ENCODE data around the gene PDGFRB. TPM values are rescaled to one million over a fixed set of nuclear protein-coding genes. Genes with fewer than 3 reads are reported as not detected.

The PDGFRB gene
- total RNA-seq, 2 donors from 2014 or later: 251 to 394 TPM

DNA sequence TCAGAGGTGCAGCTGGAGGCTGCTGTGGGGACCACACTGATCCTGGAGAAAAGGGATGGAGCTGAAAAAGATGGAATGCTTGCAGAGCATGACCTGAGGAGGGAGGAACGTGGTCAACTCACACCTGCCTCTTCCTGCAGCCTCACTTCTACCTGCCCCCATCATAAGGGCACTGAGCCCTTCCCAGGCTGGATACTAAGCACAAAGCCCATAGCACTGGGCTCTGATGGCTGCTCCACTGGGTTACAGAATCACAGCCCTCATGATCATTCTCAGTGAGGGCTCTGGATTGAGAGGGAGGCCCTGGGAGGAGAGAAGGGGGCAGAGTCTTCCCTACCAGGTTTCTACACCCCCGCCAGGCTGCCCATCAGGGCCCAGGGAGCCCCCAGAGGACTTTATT, 28.4 kb upstream of the PDGFRB start:
- intact Hi-C loops (cut with DNase I): no loop called here
- DNase-seq (ENCODE audit: low spot score): no peak

DNA sequence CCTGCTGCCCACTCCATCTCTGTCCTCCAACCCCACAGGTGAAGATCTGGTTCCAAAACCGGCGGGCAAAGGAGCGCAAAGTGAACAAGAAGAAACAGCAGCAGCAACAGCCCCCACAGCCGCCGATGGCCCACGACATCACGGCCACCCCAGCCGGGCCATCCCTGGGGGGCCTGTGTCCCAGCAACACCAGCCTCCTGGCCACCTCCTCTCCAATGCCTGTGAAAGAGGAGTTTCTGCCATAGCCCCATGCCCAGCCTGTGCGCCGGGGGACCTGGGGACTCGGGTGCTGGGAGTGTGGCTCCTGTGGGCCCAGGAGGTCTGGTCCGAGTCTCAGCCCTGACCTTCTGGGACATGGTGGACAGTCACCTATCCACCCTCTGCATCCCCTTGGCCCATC, 27.8 kb upstream of the PDGFRB start:
- intact Hi-C loops (cut with DNase I): no loop called here
- DNase-seq (ENCODE audit: low spot score): no peak

GRCh38 chr5:150182774-150183173, 27.1 kb upstream of the PDGFRB start:
- no peak for DNase-seq (ENCODE audit: low spot score)
- intact Hi-C loops (cut with DNase I): no loop called here

- intact Hi-C loops (cut with DNase I): no loop called here
- DNase-seq (ENCODE audit: low spot score): no peak
Measured at GRCh38 chr5:150181766-150182545, 26.3 kb upstream of the PDGFRB start.

GRCh38 chr5:150181027-150181426, 25.4 kb upstream of the PDGFRB start:
- intact Hi-C loops (cut with DNase I): no loop called here

GRCh38 chr5:150180241-150181026, 24.8 kb upstream of the PDGFRB start:
- DNase-seq (ENCODE audit: low spot score): peak; percentile 96
- intact Hi-C loops (cut with DNase I): no loop called here

More at GRCh38 chr5:150181027-150181426, 25.4 kb upstream of the PDGFRB start:
- DNase-seq (ENCODE audit: low spot score): no peak

DNA sequence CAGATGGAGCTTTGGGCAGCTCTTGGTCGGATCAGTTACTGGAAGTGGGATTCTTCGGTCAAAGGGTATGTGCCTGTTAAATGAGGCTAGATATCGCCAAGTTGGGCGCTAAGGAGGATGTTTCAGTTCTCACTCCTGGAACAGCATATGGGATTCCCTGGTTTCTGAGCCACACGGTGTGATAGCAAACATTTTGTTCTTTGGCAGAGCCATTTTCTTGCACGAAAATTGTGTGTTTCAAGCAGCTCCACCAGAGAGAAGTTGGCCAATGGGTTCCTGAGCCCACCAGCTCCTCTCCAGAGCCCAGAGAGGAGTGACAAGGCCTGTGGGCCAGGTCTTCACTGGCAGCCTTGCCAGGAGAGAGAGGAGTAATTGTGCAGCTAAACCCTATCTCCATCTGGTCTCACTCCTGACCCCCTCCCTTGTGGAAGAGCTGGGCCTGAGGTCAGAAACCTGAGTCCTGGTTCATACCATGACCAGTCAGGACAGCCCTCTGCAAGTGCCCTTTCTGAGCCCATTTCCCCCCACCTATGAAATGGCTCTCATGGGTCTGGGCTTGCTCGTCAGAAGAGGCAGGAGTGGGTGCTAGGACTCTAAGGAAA, 23.5 kb upstream of the PDGFRB start:
- intact Hi-C loops (cut with DNase I): no loop called here
- no peak for DNase-seq (ENCODE audit: low spot score)

DNA sequence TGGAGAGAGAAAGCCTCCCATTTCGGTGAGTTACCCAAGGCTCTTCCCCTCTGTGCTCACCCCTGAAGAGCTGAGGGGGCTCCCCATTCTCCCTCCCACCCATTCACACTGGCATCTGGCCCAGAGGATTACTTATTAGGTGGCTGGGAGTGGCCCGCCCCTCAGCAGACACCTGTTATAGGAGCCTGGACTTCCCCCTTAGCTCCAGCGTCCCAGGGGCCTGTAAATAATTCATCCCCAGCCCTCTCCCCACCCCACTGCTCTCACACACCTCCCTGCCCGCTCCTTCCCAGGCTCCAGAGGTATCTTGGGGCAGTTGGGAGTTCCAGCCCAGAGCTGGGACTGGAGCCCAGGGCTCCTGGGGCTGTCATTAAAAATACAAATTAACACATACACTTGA, 22.6 kb upstream of the PDGFRB start:
- DNase-seq (ENCODE audit: low spot score): no peak
- intact Hi-C loops (cut with DNase I): no loop called here

GRCh38 chr5:150177721-150178120, 22.1 kb upstream of the PDGFRB start:
- intact Hi-C loops (cut with DNase I): no loop called here
- DNase-seq (ENCODE audit: low spot score): no peak

- intact Hi-C loops (cut with DNase I): no loop called here
- DNase-seq (ENCODE audit: low spot score): no peak
Measured at GRCh38 chr5:150176745-150177477, 21.3 kb upstream of the PDGFRB start.

DNA sequence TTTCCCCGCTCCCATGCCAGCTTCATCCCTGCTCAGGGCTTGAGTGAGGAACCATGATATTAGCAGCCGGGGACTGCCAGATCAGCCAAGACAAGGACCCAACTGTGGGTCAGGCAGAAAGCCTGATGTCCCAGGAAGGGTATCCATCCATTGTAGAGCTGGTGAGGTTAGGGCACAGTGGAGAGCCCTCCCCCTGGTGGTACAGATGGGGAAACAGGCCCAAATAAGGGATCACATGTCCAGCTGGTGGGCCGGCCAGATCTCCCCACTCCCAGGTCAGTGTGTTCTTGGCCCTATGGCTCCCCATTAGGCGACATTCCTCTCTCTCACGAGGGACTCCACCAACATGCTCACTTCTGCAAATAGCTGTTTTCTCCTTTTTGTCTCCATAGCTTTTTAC, 19.9 kb upstream of the PDGFRB start:
- intact Hi-C loops (cut with DNase I): no loop called here
- DNase-seq (ENCODE audit: low spot score): no peak

DNA sequence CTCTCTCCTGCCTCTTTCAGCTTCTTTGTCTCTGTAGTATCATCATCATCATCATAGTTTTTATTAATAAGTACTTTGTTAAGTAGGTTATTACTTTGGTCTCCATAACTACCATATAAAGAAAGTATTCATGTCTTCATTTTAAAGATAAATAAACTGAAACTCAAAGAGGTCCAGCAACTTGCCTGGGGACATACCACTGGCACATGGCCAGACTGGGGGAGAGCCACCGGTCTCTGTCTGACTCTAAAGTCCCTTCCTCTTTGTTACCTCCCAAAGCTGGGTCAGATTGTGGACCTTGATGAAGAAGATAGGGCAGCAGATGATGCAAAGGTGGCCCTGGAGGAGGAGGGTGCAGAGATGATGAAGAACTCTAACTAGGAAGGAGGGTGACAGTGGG, 19.4 kb upstream of the PDGFRB start:
- no peak for DNase-seq (ENCODE audit: low spot score)
- intact Hi-C loops (cut with DNase I): no loop called here

DNA sequence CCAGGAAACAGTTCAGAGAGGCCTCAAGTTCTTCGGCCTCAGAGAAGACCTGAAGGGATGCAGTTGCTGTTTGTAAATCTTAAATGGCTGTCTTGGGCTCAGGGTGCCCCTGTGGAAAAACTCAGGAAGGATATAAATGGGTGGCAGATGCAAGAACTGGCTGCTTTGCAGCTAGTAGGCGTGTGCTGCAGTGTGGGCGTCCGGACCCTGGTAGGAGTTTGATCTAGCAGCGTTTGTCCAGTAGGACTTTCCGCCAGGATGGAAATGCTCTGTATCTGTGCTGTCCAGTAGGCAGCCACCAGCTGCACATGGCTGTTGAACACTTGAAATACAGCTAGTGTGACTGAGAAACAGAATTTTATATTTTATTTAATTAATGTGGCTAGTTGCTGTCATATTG, 18.6 kb upstream of the PDGFRB start:
- intact Hi-C loops (cut with DNase I): no loop called here

GRCh38 chr5:150173161-150173560, 17.5 kb upstream of the PDGFRB start:
- intact Hi-C loops (cut with DNase I): no loop called here

More for the DNA sequence above, 18.6 kb upstream of the PDGFRB start:
- no peak for DNase-seq (ENCODE audit: low spot score)

GRCh38 chr5:150172556-150172955, 16.9 kb upstream of the PDGFRB start:
- intact Hi-C loops (cut with DNase I): no loop called here
- DNase-seq (ENCODE audit: low spot score): no peak

More at GRCh38 chr5:150173161-150173560, 17.5 kb upstream of the PDGFRB start:
- no peak for DNase-seq (ENCODE audit: low spot score)

GRCh38 chr5:150172145-150172544, 16.5 kb upstream of the PDGFRB start:
- intact Hi-C loops (cut with DNase I): no loop called here
- no peak for DNase-seq (ENCODE audit: low spot score)

DNA sequence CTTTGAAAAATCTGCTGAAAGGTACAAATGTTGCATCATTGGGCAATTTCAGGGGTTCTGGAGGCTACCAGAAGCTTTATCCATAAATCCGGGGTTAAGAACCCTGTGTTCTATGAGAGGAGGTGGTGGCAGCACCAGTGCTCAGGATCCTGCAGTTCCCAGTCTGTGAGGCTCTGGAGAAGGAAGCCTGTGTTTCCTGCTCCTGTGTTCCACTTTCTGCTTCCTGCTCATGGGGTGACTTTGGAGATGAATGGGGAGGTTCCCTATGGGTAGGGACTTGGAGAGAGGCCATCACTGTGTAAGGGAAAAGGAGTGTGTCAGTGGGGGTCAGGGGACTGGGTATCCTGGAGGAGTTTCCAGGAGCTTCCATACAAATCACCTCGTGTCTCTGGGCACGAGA, 13.2 kb upstream of the PDGFRB start:
- intact Hi-C loops (cut with DNase I): no loop called here
- no peak for DNase-seq (ENCODE audit: low spot score)

- intact Hi-C loops (cut with DNase I): no loop called here
- DNase-seq (ENCODE audit: low spot score): no peak
Measured at GRCh38 chr5:150167908-150168307, 12.3 kb upstream of the PDGFRB start.

DNA sequence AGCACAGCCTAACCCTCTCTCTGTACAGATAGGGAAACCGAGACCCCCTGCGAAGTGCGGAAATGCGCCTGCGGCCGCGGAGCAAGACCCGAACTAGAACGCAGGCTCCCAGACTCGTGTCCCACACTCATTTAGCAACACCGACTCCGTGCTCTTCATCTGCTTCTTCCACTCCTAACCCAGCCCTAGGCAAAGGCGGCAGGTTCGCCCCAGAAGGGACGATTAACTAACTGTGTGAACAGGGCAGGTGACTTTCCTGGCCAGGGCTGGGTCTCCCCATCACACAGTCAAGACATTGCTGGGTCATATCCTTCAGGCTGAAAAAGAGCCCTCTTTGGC, 11.8 kb upstream of the PDGFRB start:
- intact Hi-C loops (cut with DNase I): no loop called here
- no peak for DNase-seq (ENCODE audit: low spot score)
